Measurements from ENCODE around the gene RAD51B. TPM values are rescaled to one million over a fixed set of nuclear protein-coding genes. Genes with fewer than 3 reads are reported as not detected.

The RAD51B gene
- total and polyA plus RNA-seq, 8 donors: 1.8 to 30.7 (median 15.3) TPM

DNA sequence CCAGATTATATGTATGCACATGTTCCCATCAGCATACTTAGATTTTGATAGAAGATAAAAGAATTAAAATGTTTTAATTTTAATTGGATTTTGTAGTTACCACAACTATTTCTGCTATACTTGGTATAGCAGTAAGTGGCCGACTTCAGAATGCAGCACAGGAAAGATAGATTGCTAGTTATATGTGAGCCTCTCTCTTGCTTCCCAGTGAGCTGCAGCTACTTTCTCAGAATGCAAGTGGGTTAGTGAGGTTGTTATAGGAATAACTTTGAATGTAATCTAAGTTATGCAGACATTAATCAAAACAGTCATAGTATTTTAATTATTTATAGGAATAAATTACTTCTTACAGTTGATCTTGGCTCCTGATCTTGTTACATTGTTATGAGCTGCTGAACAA lies 240.6 kb downstream of the RAD51B start:
- no peak overlapping the region for H3K4me3 ChIP-seq
- intact Hi-C loops (cut with DNase I; ENCODE audit: low total_unique reads): no loop called here
- peaks cover 0 to 12% (median 4%) of the 10 kb centered on the region in 4 donors for H3K4me1 ChIP-seq
- H3K27ac ChIP-seq: no peak overlapping the region
- 41 to 59% (median 47%) methylated on average over 1 of the region's 1 CpG for WGBS, 5 donors
- DNase-seq: no peak
- no peaks in the 10 kb centered on the region for H3K27me3 ChIP-seq
- H3K9me3 ChIP-seq: peaks cover 0 to 4% (median 0%) of the 10 kb centered on the region in 4 donors
- TF ChIP-seq POLR2A (IDR thresholded peaks at IDR 0.05): no peak
- TF ChIP-seq EP300 (IDR thresholded peaks at IDR 0.05): no peak
- no peak for TF ChIP-seq POLR2AphosphoS5 (IDR thresholded peaks at IDR 0.05)
- TF ChIP-seq, protein P1, sequence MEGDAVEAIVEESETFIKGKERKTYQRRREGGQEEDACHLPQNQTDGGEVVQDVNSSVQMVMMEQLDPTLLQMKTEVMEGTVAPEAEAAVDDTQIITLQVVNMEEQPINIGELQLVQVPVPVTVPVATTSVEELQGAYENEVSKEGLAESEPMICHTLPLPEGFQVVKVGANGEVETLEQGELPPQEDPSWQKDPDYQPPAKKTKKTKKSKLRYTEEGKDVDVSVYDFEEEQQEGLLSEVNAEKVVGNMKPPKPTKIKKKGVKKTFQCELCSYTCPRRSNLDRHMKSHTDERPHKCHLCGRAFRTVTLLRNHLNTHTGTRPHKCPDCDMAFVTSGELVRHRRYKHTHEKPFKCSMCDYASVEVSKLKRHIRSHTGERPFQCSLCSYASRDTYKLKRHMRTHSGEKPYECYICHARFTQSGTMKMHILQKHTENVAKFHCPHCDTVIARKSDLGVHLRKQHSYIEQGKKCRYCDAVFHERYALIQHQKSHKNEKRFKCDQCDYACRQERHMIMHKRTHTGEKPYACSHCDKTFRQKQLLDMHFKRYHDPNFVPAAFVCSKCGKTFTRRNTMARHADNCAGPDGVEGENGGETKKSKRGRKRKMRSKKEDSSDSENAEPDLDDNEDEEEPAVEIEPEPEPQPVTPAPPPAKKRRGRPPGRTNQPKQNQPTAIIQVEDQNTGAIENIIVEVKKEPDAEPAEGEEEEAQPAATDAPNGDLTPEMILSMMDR (IDR thresholded peaks at IDR 0.05): no peak
- no peaks in the 10 kb centered on the region for H3K36me3 ChIP-seq

GRCh38 chr14:68062651-68063050 lies 243.1 kb downstream of the RAD51B start:
- DNase-seq: no peak
- Histone ChIP-seq H3K4me1 (peaks cover 0 to 12% (median 4%) of the 10 kb centered on the region in 4 donors), H3K36me3 (no peaks in the 10 kb centered on the region), H3K27ac (no peak overlapping the region), H3K27me3 (no peaks in the 10 kb centered on the region), H3K9me3 (peaks cover 0 to 4% (median 0%) of the 10 kb centered on the region in 4 donors), H3K4me3 (no peak overlapping the region)
- WGBS, 5 donors: 94 to 100% (median 97%) methylated on average over 2 of the region's 2 CpGs
- intact Hi-C loops (cut with DNase I; ENCODE audit: low total_unique reads): no loop called here
- no peak for TF ChIP-seq POLR2A (IDR thresholded peaks at IDR 0.05)
- TF ChIP-seq, protein P1 (IDR thresholded peaks at IDR 0.05): no peak

DNA sequence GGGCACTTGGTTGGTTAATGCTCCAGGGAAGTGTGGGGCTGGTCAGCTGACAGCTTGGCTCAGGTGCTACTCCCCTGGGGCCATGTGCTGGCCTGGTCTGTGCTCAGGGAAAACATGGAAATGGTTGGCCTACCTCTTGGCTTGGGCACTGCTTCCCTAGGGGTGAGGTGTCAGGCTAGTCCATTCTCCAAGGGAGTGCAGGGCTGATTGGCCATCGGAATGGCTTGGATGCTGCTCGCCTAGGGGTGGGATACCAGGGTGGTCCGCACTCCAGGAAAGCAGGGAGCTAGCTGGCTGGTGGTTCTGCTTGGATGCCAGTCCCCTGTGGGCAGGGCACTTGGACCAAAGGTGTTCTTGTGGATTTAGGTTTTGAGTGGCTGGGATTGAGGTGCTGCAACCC lies 245.7 kb downstream of the RAD51B start:
- no peak for DNase-seq
- Histone ChIP-seq H3K27ac (no peak overlapping the region), H3K4me3 (no peak overlapping the region), H3K4me1 (peaks cover 0 to 5% (median 1%) of the 10 kb centered on the region in 4 donors), H3K36me3 (no peaks in the 10 kb centered on the region), H3K27me3 (no peaks in the 10 kb centered on the region), H3K9me3 (peaks cover 0 to 5% (median 3%) of the 10 kb centered on the region in 4 donors)
- no peak for TF ChIP-seq POLR2AphosphoS5 (IDR thresholded peaks at IDR 0.05)
- TF ChIP-seq POLR2A (IDR thresholded peaks at IDR 0.05): no peak
- TF ChIP-seq, protein P1 (IDR thresholded peaks at IDR 0.05): no peak
- no peak for TF ChIP-seq EP300 (IDR thresholded peaks at IDR 0.05)
- WGBS, 5 donors: 66 to 97% (median 94%) methylated on average over 3 of the region's 3 CpGs
- intact Hi-C loops (cut with DNase I; ENCODE audit: low total_unique reads): no loop called here

DNA sequence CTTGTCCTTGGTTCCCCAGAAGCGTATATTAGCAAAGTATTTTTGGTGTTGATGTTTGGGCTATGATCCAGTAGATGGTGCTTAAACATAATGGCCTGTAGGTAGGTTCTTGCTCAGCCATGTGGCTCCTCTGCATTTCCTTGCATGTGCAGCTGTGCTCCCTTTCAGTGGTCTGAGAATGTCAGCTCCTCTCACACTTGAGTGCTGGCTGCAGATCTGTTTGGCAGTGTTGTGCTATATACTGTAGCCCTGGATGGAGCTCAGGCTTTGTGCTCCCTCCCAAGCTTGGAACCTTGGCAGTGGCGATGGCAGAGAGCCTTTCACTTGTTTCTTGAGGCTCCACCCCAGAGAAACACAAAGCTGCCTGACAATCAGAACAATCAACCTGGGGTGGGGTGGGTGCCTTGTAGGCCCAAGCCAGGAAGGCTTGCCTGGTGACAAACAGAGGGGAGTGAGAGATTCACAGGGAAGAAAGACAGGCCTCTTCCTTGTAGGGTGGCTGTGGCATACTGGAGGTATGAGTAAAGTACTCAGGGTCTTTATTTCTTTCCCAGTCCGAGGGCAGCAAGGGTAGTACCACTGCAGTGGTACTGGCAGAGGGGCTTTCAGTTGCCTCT lies 255.3 kb downstream of the RAD51B start:
- TF ChIP-seq POLR2A (IDR thresholded peaks at IDR 0.05): no peak
- no peak for TF ChIP-seq EP300 (IDR thresholded peaks at IDR 0.05)
- no peak for TF ChIP-seq POLR2AphosphoS5 (IDR thresholded peaks at IDR 0.05)
- TF ChIP-seq, protein P1 (IDR thresholded peaks at IDR 0.05): no peak
- peaks cover 4 to 14% (median 7%) of the 10 kb centered on the region in 4 donors for H3K9me3 ChIP-seq
- 62 to 90% (median 82%) methylated on average over 2 to 3 of the region's 3 CpGs for WGBS, 5 donors
- H3K27me3 ChIP-seq: no peaks in the 10 kb centered on the region
- intact Hi-C loops (cut with DNase I; ENCODE audit: low total_unique reads): no loop called here
- H3K36me3 ChIP-seq: no peaks in the 10 kb centered on the region
- peaks cover 0 to 14% (median 0%) of the 10 kb centered on the region in 4 donors for H3K4me1 ChIP-seq
- H3K4me3 ChIP-seq: no peak overlapping the region
- no peak for DNase-seq
- no peak overlapping the region for H3K27ac ChIP-seq
